ENCODE data around the gene ELOF1.

ELOF1 gene

GRCh38 chr19:11549386-11549953 is 9.6 kb downstream of the ELOF1 start:
- DNase-seq (ENCODE audit: low read depth), result no peak

GRCh38 chr19:11547929-11548700 is 10.9 kb downstream of the ELOF1 start:
- Histone ChIP-seq H3K27me3 (replicated peaks; ENCODE audit: control insufficient read depth, insufficient read depth, low read length) (no peaks in the 10 kb centered on the region), H3K9me3 (ENCODE audit: control insufficient read depth, low read length) (no peaks in the 10 kb centered on the region), H3K4me1 (ENCODE audit: control insufficient read depth, insufficient read depth, low read length) (no peaks in the 10 kb centered on the region), H3K4me3 (ENCODE audit: low read length) (no peak overlapping the region), H3K36me3 (ENCODE audit: control insufficient read depth, insufficient read depth, low read length, severe bottlenecking) (peaks cover 12% of the 10 kb centered on the region), H3K9ac (ENCODE audit: low read length) (no peak overlapping the region)
- no peak for DNase-seq (ENCODE audit: low read depth)

More at GRCh38 chr19:11549386-11549953, 9.6 kb downstream of the ELOF1 start:
- Histone ChIP-seq H3K4me1 (ENCODE audit: control insufficient read depth, insufficient read depth, low read length) (no peaks in the 10 kb centered on the region), H3K9me3 (ENCODE audit: control insufficient read depth, low read length) (no peaks in the 10 kb centered on the region), H3K27me3 (replicated peaks; ENCODE audit: control insufficient read depth, insufficient read depth, low read length) (no peaks in the 10 kb centered on the region), H3K9ac (ENCODE audit: low read length) (no peak overlapping the region), H3K4me3 (ENCODE audit: low read length) (no peak overlapping the region), H3K36me3 (ENCODE audit: control insufficient read depth, insufficient read depth, low read length, severe bottlenecking) (peaks cover 26% of the 10 kb centered on the region)

- no peak overlapping the region for H3K9ac ChIP-seq (ENCODE audit: low read length)
- no peak for DNase-seq (ENCODE audit: low read depth)
- no peaks in the 10 kb centered on the region for H3K9me3 ChIP-seq (ENCODE audit: control insufficient read depth, low read length)
- H3K27me3 ChIP-seq (replicated peaks; ENCODE audit: control insufficient read depth, insufficient read depth, low read length), result no peaks in the 10 kb centered on the region
- peaks cover 5% of the 10 kb centered on the region for H3K4me1 ChIP-seq (ENCODE audit: control insufficient read depth, insufficient read depth, low read length)
- no peak overlapping the region for H3K4me3 ChIP-seq (ENCODE audit: low read length)
- H3K36me3 ChIP-seq (ENCODE audit: control insufficient read depth, insufficient read depth, low read length, severe bottlenecking), result no peaks in the 10 kb centered on the region
These were observed 17.8 kb downstream of the ELOF1 start for GRCh38 chr19:11541238-11541637.

- no peak for DNase-seq (ENCODE audit: low read depth)
- no peaks in the 10 kb centered on the region for H3K9me3 ChIP-seq (ENCODE audit: control insufficient read depth, low read length)
- H3K4me1 ChIP-seq (ENCODE audit: control insufficient read depth, insufficient read depth, low read length), result peaks cover 7% of the 10 kb centered on the region
- no peak overlapping the region for H3K9ac ChIP-seq (ENCODE audit: low read length)
- H3K36me3 ChIP-seq (ENCODE audit: control insufficient read depth, insufficient read depth, low read length, severe bottlenecking), result no peaks in the 10 kb centered on the region
- H3K4me3 ChIP-seq (ENCODE audit: low read length), result no peak overlapping the region
- H3K27me3 ChIP-seq (replicated peaks; ENCODE audit: control insufficient read depth, insufficient read depth, low read length), result no peaks in the 10 kb centered on the region
These were observed 18.4 kb downstream of the ELOF1 start for GRCh38 chr19:11540645-11541044.

GRCh38 chr19:11539495-11540365 is 19.3 kb downstream of the ELOF1 start:
- Histone ChIP-seq H3K9ac (ENCODE audit: low read length) (no peak overlapping the region), H3K36me3 (ENCODE audit: control insufficient read depth, insufficient read depth, low read length, severe bottlenecking) (no peaks in the 10 kb centered on the region), H3K27me3 (replicated peaks; ENCODE audit: control insufficient read depth, insufficient read depth, low read length) (no peaks in the 10 kb centered on the region), H3K4me3 (ENCODE audit: low read length) (no peak overlapping the region), H3K4me1 (ENCODE audit: control insufficient read depth, insufficient read depth, low read length) (peaks cover 9% of the 10 kb centered on the region), H3K9me3 (ENCODE audit: control insufficient read depth, low read length) (no peaks in the 10 kb centered on the region)
- no peak for DNase-seq (ENCODE audit: low read depth)

GRCh38 chr19:11538232-11539036 is 20.6 kb downstream of the ELOF1 start, which contains the start of gene CNN1:
Gene CNN1, plus strand, starts transcription at chr19:11538851. Its CDS starts 77 bp downstream, at chr19:11538928.
- peak; percentile 35 for DNase-seq (ENCODE audit: low read depth)
- H3K4me1 ChIP-seq (ENCODE audit: control insufficient read depth, insufficient read depth, low read length), result peaks cover 9% of the 10 kb centered on the region
- no peak within 1 kb of the TSS for H3K4me3 ChIP-seq (ENCODE audit: low read length)
- H3K9me3 ChIP-seq (ENCODE audit: control insufficient read depth, low read length), result no peaks in the 10 kb centered on the region
- H3K9ac ChIP-seq (ENCODE audit: low read length), result peak within 1 kb of the TSS; percentile 29
- H3K27me3 ChIP-seq (replicated peaks; ENCODE audit: control insufficient read depth, insufficient read depth, low read length), result no peaks in the 10 kb centered on the region
- no peaks in the 10 kb centered on the region for H3K36me3 ChIP-seq (ENCODE audit: control insufficient read depth, insufficient read depth, low read length, severe bottlenecking)

GRCh38 chr19:11535792-11536595 is 23.0 kb downstream of the ELOF1 start:
- Histone ChIP-seq H3K36me3 (ENCODE audit: control insufficient read depth, insufficient read depth, low read length, severe bottlenecking) (no peaks in the 10 kb centered on the region), H3K9ac (ENCODE audit: low read length) (peak overlapping the region; percentile 70), H3K4me3 (ENCODE audit: low read length) (peak overlapping the region; percentile 67), H3K27me3 (replicated peaks; ENCODE audit: control insufficient read depth, insufficient read depth, low read length) (no peaks in the 10 kb centered on the region), H3K4me1 (ENCODE audit: control insufficient read depth, insufficient read depth, low read length) (peaks cover 9% of the 10 kb centered on the region), H3K9me3 (ENCODE audit: control insufficient read depth, low read length) (no peaks in the 10 kb centered on the region)
- peak; percentile 95 for DNase-seq (ENCODE audit: low read depth)

GRCh38 chr19:11534948-11535347 is 24.1 kb downstream of the ELOF1 start:
- H3K4me1 ChIP-seq (ENCODE audit: control insufficient read depth, insufficient read depth, low read length), result peaks cover 9% of the 10 kb centered on the region
- H3K9me3 ChIP-seq (ENCODE audit: control insufficient read depth, low read length), result no peaks in the 10 kb centered on the region
- no peaks in the 10 kb centered on the region for H3K27me3 ChIP-seq (replicated peaks; ENCODE audit: control insufficient read depth, insufficient read depth, low read length)
- H3K4me3 ChIP-seq (ENCODE audit: low read length), result no peak overlapping the region
- no peak for DNase-seq (ENCODE audit: low read depth)
- no peaks in the 10 kb centered on the region for H3K36me3 ChIP-seq (ENCODE audit: control insufficient read depth, insufficient read depth, low read length, severe bottlenecking)
- H3K9ac ChIP-seq (ENCODE audit: low read length), result no peak overlapping the region

- H3K9me3 ChIP-seq (ENCODE audit: control insufficient read depth, low read length), result no peaks in the 10 kb centered on the region
- no peak for DNase-seq (ENCODE audit: low read depth)
- H3K4me3 ChIP-seq (ENCODE audit: low read length), result no peak overlapping the region
- no peaks in the 10 kb centered on the region for H3K36me3 ChIP-seq (ENCODE audit: control insufficient read depth, insufficient read depth, low read length, severe bottlenecking)
- no peak overlapping the region for H3K9ac ChIP-seq (ENCODE audit: low read length)
- H3K27me3 ChIP-seq (replicated peaks; ENCODE audit: control insufficient read depth, insufficient read depth, low read length), result no peaks in the 10 kb centered on the region
- H3K4me1 ChIP-seq (ENCODE audit: control insufficient read depth, insufficient read depth, low read length), result peaks cover 9% of the 10 kb centered on the region
These were observed 24.5 kb downstream of the ELOF1 start for GRCh38 chr19:11534538-11534937.

GRCh38 chr19:11530432-11530831 is 28.6 kb downstream of the ELOF1 start:
- Histone ChIP-seq H3K9ac (ENCODE audit: low read length) (no peak overlapping the region), H3K9me3 (ENCODE audit: control insufficient read depth, low read length) (no peaks in the 10 kb centered on the region), H3K4me3 (ENCODE audit: low read length) (no peak overlapping the region), H3K27me3 (replicated peaks; ENCODE audit: control insufficient read depth, insufficient read depth, low read length) (no peaks in the 10 kb centered on the region), H3K4me1 (ENCODE audit: control insufficient read depth, insufficient read depth, low read length) (peaks cover 9% of the 10 kb centered on the region), H3K36me3 (ENCODE audit: control insufficient read depth, insufficient read depth, low read length, severe bottlenecking) (no peaks in the 10 kb centered on the region)
- peak; percentile 65 for DNase-seq (ENCODE audit: low read depth)
